Mesothelial cell of epicardium (in vitro differentiated cells): ENCODE data around the gene FOCAD. TPM values are rescaled to one million over a fixed set of nuclear protein-coding genes. Genes with fewer than 3 reads are reported as not detected.
A peak's percentile ranks its signal among the peaks of the same experiment; 100 is the strongest.

Experiments used
- DNase-seq, 2 experiments: peaks; one replicate each; pipeline ENCODE4 v3.0.0; 2021; ENCODE audit warnings: low spot score in 2 of 2; ENCODE audit not compliant: unreplicated experiment in 2 of 2
- H3K27ac Mint-ChIP-seq: 2 replicates; pipeline ENCODE4 v1.8.0; 2021; ENCODE audit warnings: mixed read lengths
- H3K27me3 Mint-ChIP-seq: 2 replicates; pipeline ENCODE4 v1.8.0; 2021; ENCODE audit warnings: low read depth, mixed read lengths
- H3K36me3 Mint-ChIP-seq: 2 replicates; pipeline ENCODE4 v1.8.0; 2021; ENCODE audit warnings: mixed read lengths
- H3K4me1 Mint-ChIP-seq: 2 replicates; pipeline ENCODE4 v1.8.0; 2021; ENCODE audit warnings: mixed read lengths
- H3K4me3 Mint-ChIP-seq: 2 replicates; pipeline ENCODE4 v1.8.0; 2021; ENCODE audit warnings: mild to moderate bottlenecking, moderate library complexity, mixed read lengths
- H3K9me3 Mint-ChIP-seq: 2 replicates; pipeline ENCODE4 v1.8.0; 2021; ENCODE audit warnings: mixed read lengths
- total RNA-seq: library from RNA; stranded (reverse); gene quantifications from 3 replicates; pipeline ENCODE4 v1.2.1, GENCODE V29; 2021
- TF ChIP-seq, protein P1 (sequence below): fragments of 200-600 bp; sonication (generic); IDR thresholded peaks from one replicate; pipeline ENCODE4 v1.5.0; 2021; ENCODE audit warnings: antibody characterized with exemption; ENCODE audit not compliant: unreplicated experiment

FOCAD gene
- total RNA-seq, 1 donor from 2014 or later: 78.4 TPM

DNA sequence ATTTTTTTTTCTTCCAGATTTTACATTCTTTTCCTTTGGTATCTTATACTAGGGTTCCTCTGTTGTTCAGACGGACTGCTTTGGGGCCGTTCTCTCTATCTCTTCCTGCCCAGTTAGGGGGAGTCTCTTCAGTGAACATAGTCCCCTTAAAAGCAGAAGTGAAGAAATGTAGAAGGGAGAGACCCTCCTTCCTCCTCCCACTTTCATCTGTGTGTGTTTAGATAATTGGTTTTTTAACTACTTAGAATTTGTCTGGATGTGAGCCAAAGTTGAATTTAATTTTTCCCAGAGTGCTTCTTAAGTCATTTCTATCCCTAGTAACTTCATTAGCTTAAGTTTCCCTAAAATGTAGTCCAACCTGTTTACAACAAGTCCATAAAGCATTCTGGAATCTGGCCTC is 179.9 kb downstream of the FOCAD start:
- no peak for DNase-seq
- Mint-ChIP-seq H3K9me3 (peaks cover 3% of the 10 kb centered on the region), H3K4me1 (peaks cover 37% of the 10 kb centered on the region), H3K27ac (peak overlapping the region; percentile 82), H3K36me3 (peaks cover 20% of the 10 kb centered on the region), H3K4me3 (peak overlapping the region; percentile 16), H3K27me3 (no peaks in the 10 kb centered on the region)
- TF ChIP-seq, protein P1, sequence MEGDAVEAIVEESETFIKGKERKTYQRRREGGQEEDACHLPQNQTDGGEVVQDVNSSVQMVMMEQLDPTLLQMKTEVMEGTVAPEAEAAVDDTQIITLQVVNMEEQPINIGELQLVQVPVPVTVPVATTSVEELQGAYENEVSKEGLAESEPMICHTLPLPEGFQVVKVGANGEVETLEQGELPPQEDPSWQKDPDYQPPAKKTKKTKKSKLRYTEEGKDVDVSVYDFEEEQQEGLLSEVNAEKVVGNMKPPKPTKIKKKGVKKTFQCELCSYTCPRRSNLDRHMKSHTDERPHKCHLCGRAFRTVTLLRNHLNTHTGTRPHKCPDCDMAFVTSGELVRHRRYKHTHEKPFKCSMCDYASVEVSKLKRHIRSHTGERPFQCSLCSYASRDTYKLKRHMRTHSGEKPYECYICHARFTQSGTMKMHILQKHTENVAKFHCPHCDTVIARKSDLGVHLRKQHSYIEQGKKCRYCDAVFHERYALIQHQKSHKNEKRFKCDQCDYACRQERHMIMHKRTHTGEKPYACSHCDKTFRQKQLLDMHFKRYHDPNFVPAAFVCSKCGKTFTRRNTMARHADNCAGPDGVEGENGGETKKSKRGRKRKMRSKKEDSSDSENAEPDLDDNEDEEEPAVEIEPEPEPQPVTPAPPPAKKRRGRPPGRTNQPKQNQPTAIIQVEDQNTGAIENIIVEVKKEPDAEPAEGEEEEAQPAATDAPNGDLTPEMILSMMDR: no peak

DNA sequence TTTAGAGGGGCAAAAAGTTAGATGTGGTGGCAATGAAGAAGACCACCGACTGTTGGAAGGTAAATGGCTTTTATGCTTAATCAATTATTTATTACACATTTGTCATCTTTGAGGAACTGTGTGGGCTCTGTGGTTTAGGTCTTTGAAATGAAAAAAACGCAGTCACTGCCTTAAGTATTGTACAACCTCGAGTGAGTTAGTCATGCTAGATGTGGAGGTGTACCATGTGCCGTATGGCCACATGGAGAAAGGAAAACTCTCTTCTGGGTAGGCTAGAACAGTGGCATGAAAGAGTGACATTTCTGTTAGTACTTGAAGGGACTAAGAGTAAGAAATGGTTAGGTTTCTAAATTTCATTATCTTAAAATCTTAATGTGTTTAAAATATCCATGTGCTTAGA is 181.3 kb downstream of the FOCAD start:
- Mint-ChIP-seq H3K27me3 (no peaks in the 10 kb centered on the region), H3K27ac (no peak overlapping the region), H3K4me1 (peaks cover 37% of the 10 kb centered on the region), H3K9me3 (peaks cover 3% of the 10 kb centered on the region), H3K4me3 (no peak overlapping the region), H3K36me3 (peaks cover 20% of the 10 kb centered on the region)
- DNase-seq: no peak
- TF ChIP-seq, protein P1: no peak

DNA sequence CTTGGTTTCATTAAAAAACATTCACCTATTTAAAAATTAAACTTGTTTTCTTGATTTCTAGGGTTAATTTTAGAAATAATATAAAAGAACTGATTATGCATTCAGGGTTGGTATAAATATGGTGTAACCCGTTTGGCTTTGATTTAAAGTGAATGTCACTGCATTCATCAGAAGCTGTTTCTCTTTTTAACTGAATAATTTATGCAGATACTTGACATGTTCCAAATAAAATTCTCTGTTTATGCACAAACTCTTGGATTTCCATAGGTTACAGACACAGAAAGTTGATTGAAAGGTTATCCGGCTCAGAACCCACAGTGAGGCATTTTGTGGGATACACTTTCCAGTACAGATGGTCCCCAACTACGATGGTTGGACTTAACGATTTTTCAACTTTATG is 186.1 kb downstream of the FOCAD start:
- Mint-ChIP-seq H3K27me3 (no peaks in the 10 kb centered on the region), H3K9me3 (peaks cover 3% of the 10 kb centered on the region), H3K27ac (no peak overlapping the region), H3K4me3 (no peak overlapping the region), H3K36me3 (peaks cover 17% of the 10 kb centered on the region), H3K4me1 (peaks cover 8% of the 10 kb centered on the region)
- TF ChIP-seq, protein P1: no peak
- no peak for DNase-seq

DNA sequence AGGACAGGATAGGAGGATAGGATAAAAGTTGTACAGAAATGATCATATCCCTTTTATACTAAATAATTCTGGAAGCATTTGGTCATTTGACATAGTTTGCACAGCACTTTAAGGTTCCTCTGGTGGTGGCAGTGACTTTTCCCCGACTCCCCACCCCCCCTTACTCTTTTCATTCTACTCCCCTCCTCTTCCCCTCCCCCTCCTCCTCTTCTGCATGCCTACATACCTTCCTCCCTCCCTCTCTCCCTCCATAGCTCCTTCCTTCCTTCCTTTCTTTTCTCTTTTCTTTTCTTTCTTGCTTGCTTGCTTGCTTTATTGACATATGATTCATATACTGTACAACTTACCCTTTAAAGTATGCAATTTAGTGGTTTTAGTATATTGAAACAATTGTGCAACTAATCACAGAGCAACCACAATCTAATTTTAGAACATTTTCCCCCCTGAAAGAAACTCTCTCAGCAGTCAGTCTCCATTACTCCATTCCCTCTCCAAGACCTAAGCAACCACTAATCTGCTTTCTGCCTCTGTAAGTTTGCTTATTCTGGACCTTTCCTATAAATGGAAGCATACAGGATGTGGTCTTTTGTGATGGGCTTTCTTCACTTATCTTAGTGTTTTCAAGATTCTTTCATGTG is 188.4 kb downstream of the FOCAD start:
- Mint-ChIP-seq H3K36me3 (peaks cover 4% of the 10 kb centered on the region), H3K9me3 (no peaks in the 10 kb centered on the region), H3K27me3 (no peaks in the 10 kb centered on the region), H3K4me3 (no peak overlapping the region), H3K27ac (peak overlapping the region; percentile 27), H3K4me1 (peaks cover 8% of the 10 kb centered on the region)
- no peak for DNase-seq
- TF ChIP-seq, protein P1: no peak

DNA sequence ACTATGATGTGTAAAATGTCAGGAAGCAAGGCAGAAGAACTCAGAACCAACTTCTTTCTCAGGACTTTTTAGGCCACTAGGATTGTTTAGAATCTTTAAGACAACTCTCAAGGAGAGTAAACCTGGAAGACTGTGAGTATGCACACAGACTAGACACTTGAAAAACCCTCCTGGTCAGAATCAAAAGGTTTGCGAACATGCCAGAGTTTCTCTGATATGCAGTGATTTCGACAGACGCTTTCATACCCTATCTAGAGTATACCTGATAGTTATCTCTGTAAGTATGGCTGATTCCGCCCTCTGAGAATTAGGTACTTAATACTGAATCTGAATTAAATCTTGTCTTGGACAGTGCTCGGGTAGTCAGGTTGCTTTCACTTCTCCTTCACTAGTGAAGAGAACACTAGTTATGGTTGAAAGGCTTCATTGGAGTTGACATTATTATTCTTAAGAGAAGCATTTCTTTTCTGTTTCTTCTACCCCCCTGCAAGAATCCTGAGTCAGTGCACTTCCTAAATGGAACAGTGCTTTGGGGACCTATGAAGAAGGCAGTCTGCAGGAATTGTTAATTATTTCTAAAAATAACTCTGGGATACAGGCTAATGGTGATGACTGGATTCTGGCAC is 189.3 kb downstream of the FOCAD start:
- Mint-ChIP-seq H3K27me3 (no peaks in the 10 kb centered on the region), H3K36me3 (peaks cover 4% of the 10 kb centered on the region), H3K4me1 (peaks cover 5% of the 10 kb centered on the region), H3K27ac (no peak overlapping the region), H3K4me3 (no peak overlapping the region), H3K9me3 (no peaks in the 10 kb centered on the region)
- TF ChIP-seq, protein P1: no peak
- DNase-seq: no peak
